HG03521 (cell line): ENCODE results near the gene CHL1.

Experiments
- ATAC-seq: cut with Tn5 transposase; IDR thresholded peaks from one replicate; pipeline ENCODE4 v1.9.1; 2021; ENCODE audit warnings: mild to moderate bottlenecking, moderate library complexity; ENCODE audit not compliant: unreplicated experiment

The CHL1 gene

GRCh38 chr3:458124-458523 lies 261.6 kb downstream of the CHL1 start:
- ATAC-seq, result no peak

- ATAC-seq, result no peak
Measured at GRCh38 chr3:458653-459310, 262.2 kb downstream of the CHL1 start.
